Trophoblast cell (in vitro differentiated cells and primary cell): ENCODE results near the gene SELENOO.

Source experiments
- DNase-seq, 2 donors: peaks; one replicate each; pipeline ENCODE4 v3.0.0-alpha.2; 2016
- H2AFZ ChIP-seq: 2 replicates; pipeline ENCODE4 v1.6.1; 2013; ENCODE audit warnings: low read length, moderate library complexity, mild to moderate bottlenecking; ENCODE audit not compliant: insufficient read depth, poor library complexity
- H2AK5ac ChIP-seq: 2 replicates; pipeline ENCODE4 v1.6.1; 2013; ENCODE audit warnings: mild to moderate bottlenecking, low read length
- H2BK120ac ChIP-seq: 2 replicates; pipeline ENCODE4 v1.6.1; 2013; ENCODE audit warnings: low read length, mild to moderate bottlenecking, moderate library complexity; ENCODE audit not compliant: insufficient read depth, poor library complexity
- H2BK12ac ChIP-seq: 2 replicates; pipeline ENCODE4 v1.6.1; 2013; ENCODE audit warnings: mild to moderate bottlenecking, low read length, moderate library complexity
- H2BK5ac ChIP-seq: 2 replicates; pipeline ENCODE4 v1.6.1; 2013; ENCODE audit warnings: low read length, low read depth, moderate library complexity, mild to moderate bottlenecking; ENCODE audit not compliant: poor library complexity
- H3K14ac ChIP-seq: 2 replicates; pipeline ENCODE4 v1.6.1; 2013; ENCODE audit warnings: mild to moderate bottlenecking, low read length
- H3K18ac ChIP-seq: 2 replicates; pipeline ENCODE4 v1.6.1; 2013; ENCODE audit warnings: mild to moderate bottlenecking, low read length
- H3K23ac ChIP-seq: 2 replicates; pipeline ENCODE4 v1.6.1; 2013; ENCODE audit warnings: low read length
- H3K27ac ChIP-seq: 2 replicates; pipeline ENCODE4 v1.5.1; 2013; ENCODE audit warnings: low read depth, mild to moderate bottlenecking, inconsistent platforms, low read length, moderate library complexity
- H3K27me3 ChIP-seq: 2 replicates; pipeline ENCODE4 v1.6.1; 2013; ENCODE audit warnings: inconsistent platforms, mild to moderate bottlenecking, low read length, moderate library complexity; ENCODE audit not compliant: insufficient read depth
- H3K36me3 ChIP-seq, 2 experiments: 1 replicate in 1 of 2; 2 replicates in 1 of 2; pipeline ENCODE4 v1.6.1; 2013; ENCODE audit warnings: low read length in 2 of 2, mild to moderate bottlenecking in 2 of 2, moderate library complexity in 1 of 2; ENCODE audit not compliant: insufficient read depth in 2 of 2, control insufficient read depth in 1 of 2
- H3K4ac ChIP-seq: 2 replicates; pipeline ENCODE4 v1.6.1; 2013; ENCODE audit warnings: low read depth, mild to moderate bottlenecking, low read length, moderate library complexity
- H3K4me1 ChIP-seq, 2 experiments: 1 replicate in 1 of 2; 2 replicates in 1 of 2; pipeline ENCODE4 v1.6.1; 2013; ENCODE audit warnings: low read length in 2 of 2, mild to moderate bottlenecking in 2 of 2, moderate library complexity in 1 of 2; ENCODE audit not compliant: insufficient read depth in 2 of 2, control insufficient read depth in 1 of 2
- H3K4me2 ChIP-seq: 2 replicates; pipeline ENCODE4 v1.6.1; 2013; ENCODE audit warnings: inconsistent platforms, mild to moderate bottlenecking, low read length, moderate library complexity
- H3K4me3 ChIP-seq: 2 replicates; pipeline ENCODE4 v1.5.1; 2013; ENCODE audit warnings: mild to moderate bottlenecking, low read depth, low read length, inconsistent platforms
- H3K79me1 ChIP-seq: one replicate; pipeline ENCODE4 v1.6.1; 2013; ENCODE audit warnings: low read length
- H3K79me2 ChIP-seq: 2 replicates; pipeline ENCODE4 v1.6.1; 2013; ENCODE audit warnings: low read length, mild to moderate bottlenecking; ENCODE audit not compliant: control insufficient read depth, insufficient read depth, poor library complexity
- H3K9ac ChIP-seq: 2 replicates; pipeline ENCODE4 v1.6.1; 2013; ENCODE audit warnings: mild to moderate bottlenecking, low read length
- H3K9me3 ChIP-seq: 2 replicates; pipeline ENCODE4 v1.6.1; 2013; ENCODE audit warnings: low read depth, mild to moderate bottlenecking, control low read depth, inconsistent platforms, low read length; ENCODE audit not compliant: insufficient read depth
- H4K12ac ChIP-seq: 2 replicates; pipeline ENCODE4 v1.6.1; 2013; ENCODE audit warnings: low read depth, mild to moderate bottlenecking, low read length, moderate library complexity
- H4K8ac ChIP-seq: 2 replicates; pipeline ENCODE4 v1.6.1; 2013; ENCODE audit warnings: low read depth, mild to moderate bottlenecking, low read length, moderate library complexity
- H4K91ac ChIP-seq: one replicate; pipeline ENCODE4 v1.6.1; 2013; ENCODE audit warnings: low read depth, mild to moderate bottlenecking, low read length, moderate library complexity
- WGBS: extraction: QIAGEN DNeasy Blood & Tissue Kit; methylation state at CpG from one replicate; pipeline ENCODE4 v1.1.7; 2013; ENCODE audit warnings: missing lambda C conversion rate; ENCODE audit not compliant: insufficient read length, insufficient coverage; ENCODE audit errors: extremely low coverage; 5-methylcytosine and 5-hydroxymethylcytosine counted together

Gene SELENOO

DNA sequence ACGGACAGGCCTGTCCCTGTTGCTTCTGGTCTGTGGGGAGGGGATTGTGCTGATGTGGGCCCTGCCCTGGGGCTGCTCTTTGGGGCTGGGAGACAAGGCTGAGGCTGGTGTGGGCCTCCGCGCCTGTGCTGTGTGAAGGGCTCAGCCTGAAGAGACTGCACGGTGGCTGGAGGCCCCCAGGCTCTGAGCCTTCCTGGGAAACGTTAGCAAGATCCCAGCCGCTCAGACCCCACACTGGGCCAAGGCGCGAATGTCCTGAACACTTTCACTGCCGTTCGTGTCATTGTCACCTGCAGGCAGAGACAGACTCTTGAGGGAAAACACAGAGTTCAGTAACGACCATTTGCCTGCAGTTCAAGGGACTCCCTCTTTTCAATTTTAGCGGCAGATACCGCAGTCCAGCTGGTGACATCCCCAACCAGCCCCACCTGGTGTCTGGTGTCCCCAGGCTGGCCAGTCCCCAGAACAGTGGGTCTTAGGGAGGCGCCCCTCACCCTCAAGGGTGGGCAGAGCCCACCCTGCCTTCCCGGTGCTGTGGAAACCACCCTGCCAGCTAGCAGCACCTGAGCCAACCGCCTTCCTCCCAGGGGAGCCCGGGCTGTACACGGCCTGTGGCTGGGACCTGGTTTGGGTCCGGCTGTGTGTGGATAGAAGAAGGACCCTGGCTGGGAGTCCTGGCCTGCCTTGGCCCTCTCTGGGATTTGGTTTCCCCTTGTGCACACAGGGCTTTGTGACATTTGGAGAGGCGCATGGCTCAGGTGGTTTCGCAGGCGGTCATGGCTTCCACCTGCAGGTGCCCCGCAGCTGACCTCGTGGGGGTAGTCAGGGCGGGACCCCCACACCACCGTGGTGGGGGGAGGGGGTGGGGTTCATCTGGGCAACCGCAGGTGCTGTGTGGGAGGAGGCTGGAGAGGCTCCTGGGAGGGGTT, 24.6 kb upstream of the SELENOO start:
- no peaks in the 10 kb centered on the region for H3K79me2 ChIP-seq
- H4K91ac ChIP-seq: no peak overlapping the region
- DNase-seq: no peak
- H4K12ac ChIP-seq: no peak overlapping the region
- H3K4me1 ChIP-seq: peaks cover 0 to 5% of the 10 kb centered on the region in 2 experiments
- no peak overlapping the region for H3K18ac ChIP-seq
- no peak overlapping the region for H4K8ac ChIP-seq
- no peak overlapping the region for H3K14ac ChIP-seq
- H3K79me1 ChIP-seq: no peaks in the 10 kb centered on the region
- H3K27ac ChIP-seq: no peak overlapping the region
- H3K27me3 ChIP-seq: peaks cover 2% of the 10 kb centered on the region
- H3K36me3 ChIP-seq: no peaks in the 10 kb centered on the region
- H2BK5ac ChIP-seq: no peak overlapping the region
- H2AFZ ChIP-seq: no peak overlapping the region
- no peak overlapping the region for H2AK5ac ChIP-seq
- no peak overlapping the region for H2BK120ac ChIP-seq
- no peak overlapping the region for H3K4ac ChIP-seq
- WGBS: no CpG with 5 or more reads among the region's 27 CpGs
- H3K9me3 ChIP-seq: peaks cover 7% of the 10 kb centered on the region
- no peak overlapping the region for H3K23ac ChIP-seq
- H3K4me2 ChIP-seq: no peak overlapping the region
- no peak overlapping the region for H3K4me3 ChIP-seq
- H2BK12ac ChIP-seq: no peak overlapping the region
- no peak overlapping the region for H3K9ac ChIP-seq

DNA sequence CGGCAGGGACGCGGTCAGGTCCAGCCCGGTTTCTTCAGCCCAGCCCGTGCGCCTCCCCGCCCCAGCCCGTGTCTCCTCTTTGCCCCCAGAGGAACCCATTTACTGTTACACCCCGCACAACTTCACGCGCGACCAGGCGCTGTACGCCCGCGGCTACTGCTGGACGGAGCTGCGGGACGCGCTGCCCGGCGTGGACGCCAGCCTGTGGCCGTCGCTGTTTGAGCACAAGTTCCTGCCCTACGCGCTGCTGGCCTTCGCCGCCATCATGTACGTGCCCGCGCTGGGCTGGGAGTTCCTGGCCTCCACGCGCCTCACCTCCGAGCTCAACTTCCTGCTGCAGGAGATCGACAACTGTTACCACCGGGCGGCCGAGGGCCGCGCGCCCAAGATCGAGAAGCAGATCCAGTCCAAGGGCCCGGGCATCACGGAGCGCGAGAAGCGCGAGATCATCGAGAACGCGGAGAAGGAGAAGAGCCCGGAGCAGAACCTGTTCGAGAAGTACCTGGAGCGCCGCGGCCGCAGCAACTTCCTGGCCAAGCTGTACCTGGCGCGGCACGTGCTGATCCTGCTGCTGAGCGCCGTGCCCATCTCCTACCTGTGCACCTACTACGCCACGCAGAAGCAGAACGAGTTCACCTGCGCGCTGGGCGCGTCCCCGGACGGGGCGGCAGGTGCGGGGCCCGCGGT, 23.8 kb upstream of the SELENOO start:
- Histone ChIP-seq H3K79me1 (no peaks in the 10 kb centered on the region), H3K4me3 (no peak overlapping the region), H3K79me2 (no peaks in the 10 kb centered on the region), H2AFZ (no peak overlapping the region), H3K4me2 (no peak overlapping the region), H3K27ac (no peak overlapping the region), H3K27me3 (no peaks in the 10 kb centered on the region), H3K9ac (no peak overlapping the region), H3K4ac (no peak overlapping the region), H3K36me3 (no peaks in the 10 kb centered on the region), H4K91ac (no peak overlapping the region), H2AK5ac (no peak overlapping the region), H2BK12ac (no peak overlapping the region), H3K23ac (no peak overlapping the region), H2BK120ac (no peak overlapping the region), H3K4me1 (peaks cover 0 to 5% of the 10 kb centered on the region in 2 experiments), H4K8ac (no peak overlapping the region), H3K9me3 (peaks cover 7% of the 10 kb centered on the region), H3K18ac (no peak overlapping the region), H2BK5ac (no peak overlapping the region), H4K12ac (no peak overlapping the region), H3K14ac (no peak overlapping the region)
- DNase-seq: no peak
- WGBS: no CpG with 5 or more reads among the region's 76 CpGs

DNA sequence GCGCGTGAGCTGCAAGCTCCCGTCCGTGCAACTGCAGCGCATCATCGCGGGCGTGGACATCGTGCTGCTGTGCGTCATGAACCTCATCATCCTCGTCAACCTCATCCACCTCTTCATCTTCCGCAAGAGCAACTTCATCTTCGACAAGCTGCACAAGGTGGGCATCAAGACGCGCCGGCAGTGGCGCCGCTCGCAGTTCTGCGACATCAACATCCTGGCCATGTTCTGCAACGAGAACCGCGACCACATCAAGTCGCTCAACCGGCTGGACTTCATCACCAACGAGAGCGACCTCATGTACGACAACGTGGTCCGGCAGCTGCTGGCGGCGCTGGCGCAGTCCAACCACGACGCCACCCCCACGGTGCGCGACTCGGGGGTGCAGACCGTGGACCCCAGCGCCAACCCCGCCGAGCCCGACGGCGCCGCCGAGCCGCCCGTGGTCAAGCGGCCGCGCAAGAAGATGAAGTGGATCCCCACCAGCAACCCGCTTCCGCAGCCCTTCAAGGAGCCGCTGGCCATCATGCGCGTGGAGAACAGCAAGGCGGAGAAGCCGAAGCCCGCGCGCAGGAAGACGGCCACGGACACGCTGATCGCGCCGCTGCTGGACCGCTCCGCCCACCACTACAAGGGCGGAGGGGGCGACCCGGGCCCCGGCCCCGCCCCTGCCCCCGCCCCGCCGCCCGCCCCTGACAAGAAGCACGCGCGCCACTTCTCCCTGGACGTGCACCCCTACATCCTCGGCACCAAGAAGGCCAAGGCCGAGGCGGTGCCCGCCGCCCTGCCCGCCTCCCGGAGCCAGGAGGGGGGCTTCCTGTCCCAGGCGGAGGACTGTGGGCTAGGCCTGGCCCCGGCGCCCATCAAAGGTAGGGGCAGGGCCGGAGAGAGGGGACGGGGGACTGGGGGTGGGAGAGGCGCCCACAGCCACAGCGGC, 23.0 kb upstream of the SELENOO start:
- no peak overlapping the region for H3K27ac ChIP-seq
- H3K9me3 ChIP-seq: peaks cover 7% of the 10 kb centered on the region
- no peak overlapping the region for H4K91ac ChIP-seq
- no peak overlapping the region for H2AK5ac ChIP-seq
- H2BK120ac ChIP-seq: no peak overlapping the region
- H4K12ac ChIP-seq: no peak overlapping the region
- no peak overlapping the region for H3K9ac ChIP-seq
- H3K4me2 ChIP-seq: no peak overlapping the region
- peaks cover 0 to 5% of the 10 kb centered on the region in 2 experiments for H3K4me1 ChIP-seq
- no peak overlapping the region for H3K4me3 ChIP-seq
- no peak overlapping the region for H2AFZ ChIP-seq
- no peaks in the 10 kb centered on the region for H3K79me1 ChIP-seq
- no peak overlapping the region for H2BK5ac ChIP-seq
- no peak overlapping the region for H2BK12ac ChIP-seq
- no peak overlapping the region for H3K14ac ChIP-seq
- no peak overlapping the region for H3K18ac ChIP-seq
- no peak overlapping the region for H3K23ac ChIP-seq
- WGBS: no CpG with 5 or more reads among the region's 98 CpGs
- H4K8ac ChIP-seq: no peak overlapping the region
- no peaks in the 10 kb centered on the region for H3K27me3 ChIP-seq
- H3K36me3 ChIP-seq: no peaks in the 10 kb centered on the region
- H3K79me2 ChIP-seq: no peaks in the 10 kb centered on the region
- no peak for DNase-seq
- H3K4ac ChIP-seq: no peak overlapping the region

GRCh38 chr22:50178471-50178864, 22.3 kb upstream of the SELENOO start:
- Histone ChIP-seq H3K79me1 (no peaks in the 10 kb centered on the region), H3K36me3 (no peaks in the 10 kb centered on the region), H2AFZ (no peak overlapping the region), H4K8ac (no peak overlapping the region), H4K12ac (no peak overlapping the region), H4K91ac (no peak overlapping the region), H3K27me3 (no peaks in the 10 kb centered on the region), H3K27ac (no peak overlapping the region), H3K18ac (no peak overlapping the region), H2BK5ac (no peak overlapping the region), H3K4me3 (no peak overlapping the region), H3K4me2 (no peak overlapping the region), H3K79me2 (no peaks in the 10 kb centered on the region), H3K4ac (no peak overlapping the region), H3K4me1 (peaks cover 0 to 5% of the 10 kb centered on the region in 2 experiments), H2BK12ac (no peak overlapping the region), H2BK120ac (no peak overlapping the region), H3K23ac (no peak overlapping the region), H3K9ac (no peak overlapping the region), H3K9me3 (peaks cover 7% of the 10 kb centered on the region), H2AK5ac (no peak overlapping the region), H3K14ac (no peak overlapping the region)
- WGBS: no CpG with 5 or more reads among the region's 22 CpGs
- DNase-seq: no peak
